Fibroblast of pulmonary artery (primary cell): ENCODE measurements around the gene PDSS2.
"Not testable (repeated sequence)": the region's sequence is repeated elsewhere in the genome, so short reads cannot be mapped to it uniquely, and the experiment has no call there.

ENCODE experiments used
- DNase-seq: peaks from one replicate; pipeline ENCODE4 v3.0.0-alpha.2; 2010; ENCODE audit warnings: low read depth
- H3K4me3 ChIP-seq: replicated peaks from 2 replicates; pipeline ENCODE4 v1.5.1; 2011; ENCODE audit warnings: low read depth, mild to moderate bottlenecking, control low read depth, low read length, moderate library complexity
- CTCF ChIP-seq: IDR thresholded peaks from 2 replicates; pipeline ENCODE4 v1.5.1; 2011; ENCODE audit warnings: mild to moderate bottlenecking, control low read depth, low read length, inconsistent platforms; ENCODE audit errors: missing control alignments

Gene PDSS2

GRCh38 chr6:107292715-107293271, 166.6 kb downstream of the PDSS2 start:
- no peak for TF ChIP-seq CTCF
- H3K4me3 ChIP-seq, result no peak overlapping the region
- no peak for DNase-seq

- no peak for TF ChIP-seq CTCF
- H3K4me3 ChIP-seq, result no peak overlapping the region
- no peak for DNase-seq
These were observed 168.9 kb downstream of the PDSS2 start for GRCh38 chr6:107290491-107290890.

GRCh38 chr6:107289258-107289657, 170.1 kb downstream of the PDSS2 start:
- not testable (repeated sequence) for H3K4me3 ChIP-seq

GRCh38 chr6:107285683-107286082, 173.7 kb downstream of the PDSS2 start:
- DNase-seq, H3K4me3 ChIP-seq: not testable (repeated sequence)

More at GRCh38 chr6:107289258-107289657, 170.1 kb downstream of the PDSS2 start:
- not testable (repeated sequence) for DNase-seq

- TF ChIP-seq CTCF, result no peak
- no peak overlapping the region for H3K4me3 ChIP-seq
- no peak for DNase-seq
These were observed 174.6 kb downstream of the PDSS2 start for GRCh38 chr6:107284805-107285204.

- TF ChIP-seq CTCF, result no peak
- DNase-seq, result no peak
- H3K4me3 ChIP-seq, result no peak overlapping the region
These were observed 178.6 kb downstream of the PDSS2 start for GRCh38 chr6:107280791-107281190.

- DNase-seq, H3K4me3 ChIP-seq: not testable (repeated sequence)
These were observed 179.4 kb downstream of the PDSS2 start for GRCh38 chr6:107280001-107280400.

GRCh38 chr6:107275330-107275865, 184.0 kb downstream of the PDSS2 start:
- peak; percentile 7 for DNase-seq
- TF ChIP-seq CTCF, result no peak

More at GRCh38 chr6:107275330-107275865, 184.0 kb downstream of the PDSS2 start:
- no peak overlapping the region for H3K4me3 ChIP-seq
